ENCODE data around the gene ARHGAP26.

ARHGAP26 gene

DNA sequence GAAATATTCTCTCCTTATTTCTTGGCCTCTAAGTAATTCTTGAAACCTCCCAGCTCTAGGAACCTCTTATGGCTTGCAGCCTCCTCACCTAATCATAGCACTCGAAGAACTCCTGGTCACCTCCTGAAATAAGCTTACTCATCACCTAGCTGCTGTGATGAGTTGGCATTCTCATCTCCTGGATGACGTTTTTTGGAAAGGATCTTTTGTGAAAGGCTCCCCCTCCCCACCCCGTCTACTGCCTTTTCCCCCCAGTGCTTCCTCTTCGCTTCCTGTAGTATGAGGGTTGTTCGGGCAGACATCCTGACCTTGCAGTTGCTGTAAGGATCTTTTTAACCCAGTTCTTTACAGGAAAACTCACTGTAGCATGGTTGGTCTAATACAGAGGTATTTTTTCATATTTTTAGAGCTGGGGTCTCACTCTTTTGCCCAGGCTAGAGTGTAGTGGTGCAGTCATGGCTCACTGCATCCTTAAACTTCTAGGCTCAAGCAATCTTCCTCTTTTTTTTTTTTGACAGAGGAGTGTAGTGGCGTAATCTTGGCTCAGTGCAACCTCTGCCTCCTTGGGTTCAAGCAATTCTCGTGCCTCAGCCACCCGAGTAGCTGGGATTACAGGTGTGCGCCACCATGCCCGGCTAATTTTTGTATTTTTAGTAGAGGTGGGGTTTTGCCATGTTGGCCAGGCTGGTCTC, 41.8 kb downstream of the ARHGAP26 start:
- no peak for DNase-seq (ENCODE audit: low read depth in 2 of 2)

DNA sequence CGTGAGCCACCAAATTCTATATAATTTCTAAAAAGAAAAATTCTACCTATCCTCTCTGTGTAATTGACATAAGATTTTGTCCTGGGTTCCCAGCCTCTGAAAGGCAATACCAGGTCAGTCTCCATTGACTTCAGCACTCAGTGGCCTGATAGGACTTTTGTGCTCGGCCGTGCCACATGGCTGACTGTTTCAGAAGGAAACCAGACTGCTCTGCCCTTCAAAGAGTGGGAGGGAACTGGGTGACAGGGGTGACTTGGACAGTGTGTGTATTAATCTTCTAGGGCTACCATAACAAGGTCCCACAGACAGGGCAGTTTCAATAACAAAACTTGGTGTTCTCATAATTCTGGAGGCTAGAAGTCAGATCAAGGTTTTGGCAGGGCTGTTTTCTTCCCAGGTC, 43.0 kb downstream of the ARHGAP26 start:
- no peak for DNase-seq (ENCODE audit: low read depth in 2 of 2)

DNA sequence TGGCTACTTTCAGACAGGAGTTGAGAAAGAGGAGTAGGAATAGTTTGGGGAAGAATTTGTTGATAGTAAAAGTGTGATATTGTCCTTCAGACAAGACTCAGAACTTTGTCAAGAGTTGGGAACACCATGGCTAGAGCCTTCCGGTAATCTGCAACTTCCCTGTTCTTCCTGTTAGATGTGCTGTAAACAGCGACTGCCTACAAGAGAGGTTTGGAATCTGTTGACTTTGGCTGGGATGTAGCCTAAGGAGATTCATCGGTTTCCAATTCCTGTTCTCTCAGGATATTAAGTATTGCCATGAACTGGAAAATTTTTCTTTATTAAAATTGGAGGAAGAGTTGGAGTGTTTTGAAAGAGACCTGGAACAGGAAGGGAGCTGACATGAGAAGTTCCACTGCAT, 43.9 kb downstream of the ARHGAP26 start:
- no peak for DNase-seq (ENCODE audit: low read depth in 2 of 2)

DNA sequence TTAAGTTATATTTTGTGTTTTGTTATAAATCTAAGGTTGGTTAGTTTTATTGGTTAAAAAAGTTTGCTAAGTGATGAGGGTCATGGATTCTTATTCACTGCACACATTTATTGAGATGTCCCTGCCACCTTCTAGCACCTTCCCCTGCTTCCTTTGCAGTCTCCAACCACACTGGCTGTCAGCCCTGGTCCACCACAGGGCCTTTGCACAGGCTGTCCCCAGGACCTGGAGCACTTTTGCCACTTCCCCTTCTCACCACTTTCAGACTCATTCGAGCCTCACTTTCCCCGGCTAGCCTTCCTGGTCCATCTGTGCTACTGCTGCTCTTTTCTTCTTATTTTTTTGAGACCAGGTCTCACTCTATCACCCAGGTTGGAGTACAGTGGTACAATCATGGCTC, 45.3 kb downstream of the ARHGAP26 start:
- DNase-seq (ENCODE audit: low read depth in 2 of 2): no peak

DNA sequence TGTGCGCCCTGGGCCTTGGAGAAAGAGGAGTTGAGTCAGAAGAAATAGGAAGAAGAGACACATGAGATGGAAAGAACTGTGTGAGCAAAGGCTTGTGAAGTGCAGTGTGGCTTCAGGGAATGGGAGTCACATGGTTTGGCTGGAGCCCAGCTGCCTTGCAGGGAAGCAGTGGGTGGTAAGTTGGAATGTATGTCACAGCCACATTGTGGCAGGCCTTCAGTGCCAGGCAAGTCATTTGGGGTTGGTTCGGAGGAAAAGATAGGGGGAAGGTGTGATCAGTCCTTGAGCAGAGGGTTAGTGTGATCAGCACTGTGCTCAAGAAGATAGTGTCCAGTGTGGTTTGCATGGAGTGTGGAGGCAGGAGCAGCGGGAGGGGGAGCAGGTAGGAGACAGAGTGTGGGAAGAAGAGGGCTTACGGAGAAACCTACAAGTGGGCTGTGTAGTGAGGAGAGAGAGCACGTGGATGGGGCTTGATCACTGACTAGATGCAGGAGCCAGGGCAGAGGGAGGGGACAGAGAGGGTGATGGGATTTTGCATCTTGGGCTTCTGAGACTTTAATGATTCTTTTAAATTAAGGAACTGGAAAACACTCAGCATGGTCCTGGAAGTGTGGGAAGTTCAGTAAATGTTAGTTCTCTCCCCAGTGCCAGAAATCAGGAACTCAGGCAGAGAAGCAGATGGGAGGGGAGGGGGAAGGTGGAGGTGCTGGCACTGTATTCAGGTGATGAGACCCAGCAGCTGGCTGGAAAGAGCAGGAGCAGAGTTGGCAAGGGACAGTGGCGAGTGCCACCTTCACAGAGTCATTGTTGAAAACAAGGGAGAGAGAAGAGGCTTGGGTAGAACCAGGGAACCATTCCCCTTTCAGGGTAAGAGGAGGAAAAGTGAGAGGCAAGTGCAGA, 46.6 kb downstream of the ARHGAP26 start:
- no peak for DNase-seq (ENCODE audit: low read depth in 2 of 2)

DNA sequence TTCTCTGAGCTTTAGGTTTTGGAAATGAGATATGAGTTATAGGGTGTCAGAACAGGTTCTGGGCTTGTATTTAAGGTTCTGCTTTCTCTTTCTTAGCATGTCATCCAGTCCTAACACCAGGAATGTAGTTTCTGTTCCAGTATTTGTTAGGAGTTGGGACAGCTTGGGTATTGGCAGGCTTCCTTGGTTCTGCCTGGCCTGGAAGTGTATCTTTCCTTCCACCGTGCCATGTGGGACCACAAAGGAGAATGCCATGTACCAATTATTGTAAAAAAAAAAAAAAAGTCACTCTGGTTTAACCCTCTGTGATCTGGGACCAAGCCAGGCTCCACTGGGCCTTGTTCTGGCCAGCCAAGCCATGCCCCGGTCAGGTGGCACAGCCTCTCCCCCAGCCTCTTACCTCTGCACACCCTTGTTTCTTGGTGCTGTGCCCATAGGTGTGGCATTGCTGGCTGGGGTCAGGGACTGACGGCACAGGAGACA, 47.8 kb downstream of the ARHGAP26 start:
- DNase-seq (ENCODE audit: low read depth in 2 of 2): no peak

DNA sequence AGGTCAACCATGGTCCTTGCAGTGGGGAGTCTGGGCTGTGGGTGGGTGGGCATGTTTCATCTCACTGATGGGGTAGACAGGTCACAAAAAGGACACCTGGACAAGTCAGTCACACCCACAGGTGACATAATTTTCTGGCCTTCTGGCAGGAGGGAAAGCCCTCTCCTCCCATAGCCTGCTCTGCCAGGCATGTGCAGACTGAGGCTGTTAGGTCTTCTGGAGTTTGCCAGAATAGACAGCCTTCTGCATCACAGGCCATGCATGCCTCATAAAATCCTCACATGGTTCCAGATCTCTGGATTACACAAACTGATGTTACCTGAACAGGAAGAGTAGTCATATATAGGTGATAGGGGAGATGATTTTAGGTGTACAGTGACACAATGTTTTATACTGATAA, 49.1 kb downstream of the ARHGAP26 start:
- no peak for DNase-seq (ENCODE audit: low read depth in 2 of 2)

DNA sequence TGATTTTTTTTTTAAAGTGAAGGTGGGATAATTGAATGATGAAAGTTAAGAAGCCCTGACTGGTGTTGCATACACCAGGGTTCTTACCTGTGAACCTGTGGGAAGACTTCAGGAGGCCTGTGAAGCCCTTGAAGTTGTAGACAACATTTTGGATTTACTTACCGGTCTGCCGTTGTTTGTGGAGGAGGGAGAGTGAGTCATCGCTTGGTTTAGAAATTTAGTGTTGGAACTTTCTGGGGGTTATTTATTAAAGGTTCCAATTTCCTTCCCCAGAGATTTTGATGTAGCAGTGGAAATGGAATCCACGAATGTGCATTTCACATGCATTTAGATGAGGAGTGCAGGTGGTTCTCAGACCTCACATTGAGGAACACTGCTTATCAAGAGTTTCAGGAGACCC, 49.6 kb downstream of the ARHGAP26 start:
- DNase-seq (ENCODE audit: low read depth in 2 of 2): no peak

DNA sequence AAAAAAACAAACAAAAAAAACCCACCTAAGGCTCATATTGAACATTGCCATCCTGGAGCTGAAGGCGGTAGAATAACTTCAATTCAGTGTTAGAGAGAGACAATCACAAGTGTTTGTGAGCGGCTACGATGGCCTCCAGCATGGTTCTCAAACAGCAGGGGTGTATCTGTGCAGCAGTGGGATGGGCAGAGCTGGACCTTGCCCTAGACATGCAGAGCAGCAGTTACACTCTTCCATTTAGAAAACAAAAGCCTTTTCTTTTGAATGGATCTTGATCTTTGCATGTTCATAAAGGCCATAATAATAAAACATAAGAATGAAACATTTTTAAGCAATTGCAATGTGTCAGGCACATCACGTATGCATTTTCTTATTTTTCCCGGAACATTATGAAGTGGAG, 50.3 kb downstream of the ARHGAP26 start:
- DNase-seq (ENCODE audit: low read depth in 2 of 2): no peak

DNA sequence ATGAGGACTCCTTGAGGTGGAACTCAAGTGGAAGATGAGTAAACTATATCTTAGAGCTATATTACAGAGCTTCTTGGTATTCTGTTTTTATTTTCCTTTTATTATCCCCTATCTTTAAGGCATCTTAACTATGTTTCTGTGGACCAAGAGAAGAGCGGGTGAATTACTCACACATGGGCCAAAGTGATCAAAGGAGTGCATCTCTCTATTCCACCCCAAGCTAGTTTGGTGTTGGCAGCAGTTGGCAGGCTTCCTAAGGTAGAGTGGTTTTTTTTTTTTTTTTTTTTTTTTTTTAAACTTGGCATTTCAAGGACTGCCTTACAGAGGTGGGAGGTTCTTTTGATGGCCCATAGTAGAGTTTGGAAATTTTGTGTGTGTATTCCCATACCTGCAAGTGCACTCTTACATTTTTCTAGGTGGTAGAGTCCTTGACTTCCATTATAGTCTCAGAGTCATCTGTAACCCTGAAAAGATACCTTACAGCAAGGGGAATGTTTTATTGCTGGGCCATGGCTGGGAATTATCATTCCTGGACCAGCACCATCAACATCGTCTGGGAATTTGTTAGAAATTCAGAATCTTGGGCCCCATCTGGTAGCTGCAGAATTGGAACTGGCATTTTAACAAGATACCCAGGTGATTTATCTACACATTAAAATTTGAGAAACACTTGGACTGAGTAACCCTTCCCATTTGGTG, 51.0 kb downstream of the ARHGAP26 start:
- DNase-seq (ENCODE audit: low read depth in 2 of 2): no peak

DNA sequence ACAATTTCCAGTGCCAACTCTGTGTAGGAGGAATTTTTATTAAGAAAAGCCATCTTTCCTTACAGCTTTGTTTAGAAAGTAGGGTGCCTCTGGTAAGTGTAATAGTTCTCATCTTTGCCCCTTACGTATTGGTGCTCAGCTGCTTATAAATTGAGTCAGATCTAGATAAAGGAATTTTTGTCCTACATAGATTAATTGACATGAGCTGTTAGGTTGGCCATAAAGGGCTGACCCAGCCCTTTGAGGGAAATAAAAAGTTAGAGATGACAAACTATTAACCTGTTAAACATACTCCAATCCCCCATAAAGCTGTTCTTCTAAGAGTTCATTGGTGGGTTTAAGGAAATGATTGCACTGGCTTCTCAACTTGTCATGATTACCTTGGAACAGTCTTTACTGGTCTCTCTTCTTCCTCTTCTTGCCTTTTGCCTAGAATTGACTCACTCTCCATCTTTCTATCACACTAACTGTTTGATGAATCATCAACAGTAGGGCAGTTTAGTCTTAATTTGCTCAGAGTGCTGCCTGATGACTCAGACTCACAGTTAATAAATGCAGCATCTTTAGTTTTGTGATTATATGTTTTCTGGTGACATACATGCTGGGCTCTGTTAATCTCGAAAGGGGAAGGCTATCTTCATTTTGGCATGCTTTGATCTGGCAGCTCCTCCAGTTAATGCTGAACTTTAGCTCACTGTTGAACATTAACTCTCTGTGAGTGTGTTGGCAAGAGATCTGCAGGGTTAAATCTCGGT, 51.7 kb downstream of the ARHGAP26 start:
- no peak for DNase-seq (ENCODE audit: low read depth in 2 of 2)

DNA sequence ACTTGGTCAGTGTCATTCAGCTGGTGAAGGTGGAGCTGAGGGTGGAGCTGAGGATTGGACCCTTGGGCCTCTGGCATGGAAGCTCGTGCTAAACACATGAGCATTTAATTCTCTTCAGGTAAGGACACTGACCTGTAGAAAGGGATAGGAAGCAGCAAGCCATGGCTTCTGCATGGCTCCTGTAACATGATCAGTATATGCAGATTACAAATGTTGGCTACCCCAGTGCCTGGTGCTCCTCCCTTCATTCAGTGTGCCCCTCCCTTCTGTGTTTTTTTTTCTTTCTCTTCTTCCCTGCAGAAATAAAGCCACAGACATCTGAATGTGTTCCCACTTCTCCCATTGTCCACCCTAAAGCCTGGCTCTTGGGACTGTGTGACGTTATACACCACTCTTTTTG, 52.9 kb downstream of the ARHGAP26 start:
- DNase-seq (ENCODE audit: low read depth in 2 of 2): no peak

DNA sequence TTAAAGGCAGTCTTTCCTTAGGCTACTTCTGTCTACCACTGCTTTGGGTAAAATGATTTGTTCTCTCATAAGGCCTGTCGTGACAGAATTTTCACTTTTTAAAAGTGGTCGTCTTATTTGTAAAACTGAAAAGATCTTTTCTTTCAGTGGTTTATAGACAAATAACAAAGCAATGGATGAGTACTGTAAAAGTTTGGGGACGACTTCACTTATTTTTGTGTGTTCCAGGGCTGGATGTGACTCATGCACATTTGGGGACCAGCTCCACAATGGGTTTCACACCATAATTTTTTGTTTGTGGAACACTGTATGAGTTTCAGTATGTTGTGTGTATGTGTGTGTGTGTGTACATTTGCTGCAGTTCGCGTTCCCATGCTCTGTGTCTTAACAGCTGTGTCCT, 53.6 kb downstream of the ARHGAP26 start:
- DNase-seq (ENCODE audit: low read depth in 2 of 2): no peak

DNA sequence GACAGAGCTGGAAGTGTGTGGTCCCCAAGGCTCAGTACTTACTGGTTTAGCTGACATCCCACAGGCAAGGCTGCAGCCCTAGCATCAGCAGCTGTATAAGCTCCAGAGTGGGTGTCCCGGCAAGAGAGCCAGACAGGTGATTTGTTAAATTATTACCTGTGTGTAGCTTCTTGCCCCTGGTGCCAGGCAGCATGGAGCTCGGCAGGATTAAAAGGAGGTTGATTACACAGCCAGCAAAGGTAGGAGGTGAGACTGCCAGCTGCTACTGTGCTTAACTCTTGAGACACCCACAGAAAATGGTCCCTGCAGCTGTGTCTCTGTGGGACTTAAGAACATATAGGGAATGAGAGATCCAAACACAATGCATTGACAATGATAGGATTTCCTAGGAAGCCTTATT, 54.2 kb downstream of the ARHGAP26 start:
- DNase-seq (ENCODE audit: low read depth in 2 of 2): no peak

DNA sequence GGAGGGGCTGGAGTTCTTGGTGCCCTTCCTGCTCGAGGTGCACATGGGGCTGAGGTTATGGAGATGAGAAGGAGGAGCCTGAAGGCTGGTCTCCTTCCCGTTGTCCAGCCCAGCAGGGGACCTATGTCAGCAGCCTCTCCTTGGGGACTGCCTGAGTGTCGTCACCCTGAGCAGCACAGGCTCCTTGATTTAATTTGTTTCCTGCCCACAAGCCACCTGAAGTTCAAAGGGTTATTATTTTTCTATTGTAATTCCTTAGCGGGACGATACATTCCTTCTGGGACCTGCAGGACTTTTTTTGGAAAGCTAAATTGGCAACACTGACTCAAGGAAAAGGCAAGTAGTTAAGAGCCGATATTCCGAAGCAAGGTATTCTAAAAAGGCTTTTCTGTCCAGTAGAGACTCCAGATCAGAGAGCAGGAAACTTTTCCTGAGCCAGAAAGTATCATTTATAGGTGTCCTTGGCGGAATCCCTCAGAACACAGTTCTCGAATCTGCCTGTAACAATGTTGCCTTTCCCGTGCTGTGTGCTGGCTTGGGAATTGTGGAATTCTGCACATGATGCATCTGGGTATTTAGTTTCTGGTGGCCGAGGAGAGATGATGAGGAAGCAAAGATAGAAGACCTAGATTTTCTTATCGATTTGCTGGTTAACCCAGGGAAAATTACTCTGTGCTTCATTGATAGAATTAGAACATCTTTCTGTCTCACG, 55.4 kb downstream of the ARHGAP26 start:
- DNase-seq (ENCODE audit: low read depth in 2 of 2): no peak

DNA sequence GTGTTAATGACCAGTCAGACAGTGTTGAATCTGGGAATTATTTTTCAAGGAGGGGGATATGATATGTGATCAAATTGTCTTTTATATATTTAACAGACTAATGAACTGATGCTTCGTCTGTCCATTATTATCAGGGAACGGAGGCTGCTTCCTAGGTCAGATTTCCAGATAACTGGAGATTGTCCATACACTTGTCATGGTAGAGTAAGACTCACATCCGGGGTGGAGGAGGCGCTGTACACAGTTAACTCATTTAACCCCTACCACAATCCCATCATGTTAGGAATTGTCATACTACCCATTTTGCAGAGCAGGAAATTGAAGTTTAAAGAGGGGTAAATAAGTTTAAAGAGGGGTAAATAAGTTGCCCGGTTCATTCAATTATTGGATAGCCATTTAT, 55.9 kb downstream of the ARHGAP26 start:
- no peak for DNase-seq (ENCODE audit: low read depth in 2 of 2)

DNA sequence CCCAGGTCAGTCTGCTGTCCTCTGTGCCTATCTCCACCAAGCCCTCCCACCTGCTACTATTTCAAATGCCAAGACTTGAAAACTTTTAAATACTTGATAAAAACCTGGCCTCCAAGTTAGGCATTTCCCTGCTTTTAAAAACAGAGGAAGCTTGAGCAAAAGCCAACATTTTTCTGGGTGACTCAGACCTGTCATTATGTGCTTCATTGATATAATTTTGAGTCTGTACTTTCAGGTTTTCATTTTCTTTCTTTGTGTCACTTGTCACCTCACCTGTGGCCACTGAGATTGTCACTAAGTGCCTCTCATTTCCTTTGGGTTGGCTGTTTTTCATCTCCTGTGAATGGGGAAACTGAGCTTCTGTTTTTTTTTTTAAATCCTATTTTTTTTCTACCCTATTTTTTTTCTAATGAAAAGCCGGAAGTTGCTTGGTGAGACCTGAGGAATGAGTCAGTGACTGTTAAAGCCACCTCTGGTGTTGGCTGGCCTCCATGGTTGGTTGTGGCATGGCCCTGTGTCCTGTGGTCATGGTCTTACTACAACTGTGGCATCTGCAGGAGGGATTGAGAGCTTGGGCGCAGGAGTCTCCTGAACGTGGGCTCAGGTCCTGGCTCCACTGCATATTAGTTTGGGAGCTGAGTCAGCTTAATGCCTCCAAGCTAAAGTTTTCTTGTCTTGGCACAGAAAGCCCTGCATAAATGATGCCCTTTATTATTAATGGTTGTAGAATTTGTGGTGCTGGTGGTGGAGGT, 56.7 kb downstream of the ARHGAP26 start:
- no peak for DNase-seq (ENCODE audit: low read depth in 2 of 2)

DNA sequence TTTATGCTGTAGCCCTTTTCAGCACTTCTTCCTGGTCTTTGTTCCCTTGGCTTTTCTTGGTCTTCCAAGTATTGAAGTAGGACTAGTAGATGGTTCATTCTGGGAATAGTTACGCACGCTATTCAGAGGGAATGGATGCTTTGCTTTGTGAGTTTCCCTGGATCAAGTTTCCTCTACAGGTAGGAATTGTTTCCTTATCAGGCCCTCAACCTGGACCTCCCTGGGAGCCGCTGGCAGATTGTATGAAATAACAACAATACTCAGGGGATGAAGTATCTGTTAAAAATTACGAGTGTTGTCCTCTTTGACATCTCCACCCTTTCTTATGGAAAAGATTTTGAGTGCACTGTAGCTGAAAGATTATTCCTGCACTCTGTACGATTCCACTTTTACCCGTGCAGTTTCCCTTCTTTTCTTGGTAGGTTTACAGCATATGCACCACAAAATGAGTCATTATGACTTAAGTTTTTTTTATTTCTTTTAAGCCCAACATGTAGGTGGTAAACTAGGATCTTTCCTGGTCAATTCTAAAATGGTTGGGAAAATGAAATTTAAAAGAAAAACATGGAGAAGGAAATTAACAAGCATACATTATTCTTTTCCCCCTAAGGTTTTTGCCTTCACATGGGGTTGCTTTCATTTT, 57.9 kb downstream of the ARHGAP26 start:
- no peak for DNase-seq (ENCODE audit: low read depth in 2 of 2)

DNA sequence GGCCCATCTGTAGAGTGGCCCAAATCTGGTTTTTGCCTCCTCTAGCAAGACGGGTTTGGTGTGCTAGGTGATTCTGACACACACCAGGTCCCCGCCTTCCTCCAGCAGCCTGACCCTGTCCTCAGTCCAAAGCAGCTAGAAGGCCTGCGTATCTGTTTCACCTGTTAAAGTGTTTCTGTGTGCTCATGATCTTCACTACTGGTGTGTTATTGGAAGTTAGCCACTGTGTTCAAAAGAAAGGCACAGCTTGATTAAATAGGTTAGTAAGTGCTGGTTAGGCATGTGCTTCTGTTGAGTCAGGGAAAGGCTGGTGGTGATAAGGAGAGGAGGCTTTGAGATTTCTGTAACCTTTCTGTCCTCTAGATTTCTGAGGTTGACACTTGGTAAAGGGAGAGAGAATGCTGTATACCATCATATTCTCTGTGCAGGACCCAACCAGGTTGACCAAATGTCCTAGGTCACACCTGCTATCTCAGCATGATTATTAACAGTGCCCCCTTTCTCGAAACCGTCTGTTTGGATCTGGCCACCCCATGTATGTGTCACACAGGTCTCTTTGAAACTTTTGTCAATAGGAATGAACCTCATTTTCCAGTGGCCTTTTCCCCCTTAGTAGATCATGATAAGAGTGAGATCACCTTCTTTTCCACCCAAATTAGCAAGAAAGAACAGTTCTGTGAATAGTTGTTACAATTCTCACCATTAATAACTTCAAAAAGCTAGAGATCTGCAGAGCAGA, 58.8 kb downstream of the ARHGAP26 start:
- DNase-seq (ENCODE audit: low read depth in 2 of 2): no peak

Measured in stimulated activated CD4-positive, alpha-beta T cell treated with anti-CD3 and anti-CD28 coated beads, Interleukin-1b, Interleukin-23, amount 100 ng/mL, for 4 hours (primary cell).